HepG2 (cell line): Measurements from ENCODE around the gene SLC22A23. TPM values are rescaled to one million over a fixed set of nuclear protein-coding genes. Genes with fewer than 3 reads are reported as not detected.

ENCODE experiments used
- ETV5 ChIP-seq: IDR thresholded peaks from 2 replicates; pipeline ENCODE4 v1.6.1; 2018; ENCODE audit warnings: missing biosample characterization, missing genetic modification reagents, inconsistent platforms, borderline replicate concordance
- HOXA5 ChIP-seq: sonication (generic); formaldehyde crosslinking; IDR thresholded peaks from 2 replicates; pipeline ENCODE4 v1.4.0; 2020; ENCODE audit warnings: missing genetic modification reagents
- MBD4 ChIP-seq: IDR thresholded peaks from 2 replicates; pipeline ENCODE4 v1.6.1; 2012; ENCODE audit warnings: low read length, inconsistent platforms, borderline replicate concordance
- TAF15 ChIP-seq: fragments of 200-400 bp; formaldehyde crosslinking; IDR thresholded peaks from one replicate; pipeline ENCODE4 v1.6.1; 2018; ENCODE audit warnings: mild to moderate bottlenecking, low read depth, low read length; ENCODE audit not compliant: poor library complexity, severe bottlenecking
- ZBTB38 ChIP-seq: sonication (generic); formaldehyde crosslinking; IDR thresholded peaks from 2 replicates; pipeline ENCODE4 v1.5.1; 2020; ENCODE audit warnings: mild to moderate bottlenecking, missing genetic modification reagents
- ZBTB43 ChIP-seq: sonication (generic); formaldehyde crosslinking; conservative IDR thresholded peaks from 2 replicates; pipeline ENCODE4 v1.4.0; 2020; ENCODE audit warnings: missing genetic modification reagents
- ZNF225 ChIP-seq: sonication (generic); formaldehyde crosslinking; IDR thresholded peaks from 2 replicates; pipeline ENCODE4 v1.4.0; 2020; ENCODE audit warnings: mild to moderate bottlenecking, missing genetic modification reagents
- ZNF563 ChIP-seq: sonication (generic); formaldehyde crosslinking; IDR thresholded peaks from 2 replicates; pipeline ENCODE4 v1.8.0; 2022; ENCODE audit warnings: mild to moderate bottlenecking, moderate library complexity, missing genetic modification reagents
- ZNF616 ChIP-seq: sonication (generic); formaldehyde crosslinking; IDR thresholded peaks from 2 replicates; pipeline ENCODE4 v1.5.0; 2020; ENCODE audit warnings: low read depth, mild to moderate bottlenecking, missing genetic modification reagents
- ZNF704 ChIP-seq: sonication (generic); formaldehyde crosslinking; IDR thresholded peaks from 2 replicates; pipeline ENCODE4 v1.8.1; 2023; ENCODE audit warnings: mild to moderate bottlenecking, inconsistent platforms, moderate library complexity, missing genetic modification reagents, borderline replicate concordance
- ZNF780A ChIP-seq: sonication (generic); formaldehyde crosslinking; IDR thresholded peaks from 2 replicates; pipeline ENCODE4 v1.8.0; 2022; ENCODE audit warnings: mild to moderate bottlenecking, missing genetic modification reagents, moderate library complexity
- polyA plus RNA-seq, 8 experiments: library from polyadenylated mRNA; depleted of rRNA in 3 of 8; stranded (reverse) in 7 of 8; unstranded in 1 of 8; fragments of >200 nt; fragmentation: Illumina TruSeq in 4 of 8; extraction: Trizol in 4 of 8; gene quantifications; 2 replicates each; pipeline versions ENCODE4 v1.2.1 to v1.2.3, GENCODE V29; 2011 to 2016; ENCODE audit warnings: low read depth in 4 of 8, missing spikeins in 1 of 8, mixed read lengths in 1 of 8; ENCODE audit not compliant: insufficient read depth in 1 of 8
- total RNA-seq, 5 experiments: library from RNA; depleted of rRNA; stranded (reverse); fragments of >200 nt; fragmentation: Illumina TruSeq; extraction: Trizol; gene quantifications; 2 replicates each; pipeline ENCODE4 v1.2.3, GENCODE V29; 2016; ENCODE audit warnings: low read depth in 1 of 5
- TF ChIP-seq, protein P1 (sequence below), 2 experiments: sonication (generic) in 1 of 2; formaldehyde crosslinking in 1 of 2; IDR thresholded peaks; 2 replicates each; pipeline versions ENCODE4 v1.4.0 to v1.6.1; 2016 to 2020; ENCODE audit warnings: borderline replicate concordance in 1 of 2, low read depth in 1 of 2, mild to moderate bottlenecking in 1 of 2, missing genetic modification reagents in 1 of 2
- TF ChIP-seq, protein P2 (sequence below): sonication (generic); formaldehyde crosslinking; IDR thresholded peaks from 2 replicates; pipeline ENCODE4 v1.5.0; 2020; ENCODE audit warnings: mild to moderate bottlenecking, missing genetic modification reagents
- TF ChIP-seq, protein P3 (sequence below): sonication (generic); formaldehyde crosslinking; IDR thresholded peaks from 2 replicates; pipeline ENCODE4 v1.4.0; 2020; ENCODE audit warnings: missing genetic modification reagents, mild to moderate bottlenecking, borderline replicate concordance

SLC22A23 gene
- total and polyA plus RNA-seq, 2 of the 13 experiments (the other 11 are each of a cell fraction or from before 2014, with no cell fraction given), result 11.8 to 17.5 TPM

GRCh38 chr6:3398755-3399696, 57.8 kb downstream of the SLC22A23 start (continued):
- TF ChIP-seq, protein P1, sequence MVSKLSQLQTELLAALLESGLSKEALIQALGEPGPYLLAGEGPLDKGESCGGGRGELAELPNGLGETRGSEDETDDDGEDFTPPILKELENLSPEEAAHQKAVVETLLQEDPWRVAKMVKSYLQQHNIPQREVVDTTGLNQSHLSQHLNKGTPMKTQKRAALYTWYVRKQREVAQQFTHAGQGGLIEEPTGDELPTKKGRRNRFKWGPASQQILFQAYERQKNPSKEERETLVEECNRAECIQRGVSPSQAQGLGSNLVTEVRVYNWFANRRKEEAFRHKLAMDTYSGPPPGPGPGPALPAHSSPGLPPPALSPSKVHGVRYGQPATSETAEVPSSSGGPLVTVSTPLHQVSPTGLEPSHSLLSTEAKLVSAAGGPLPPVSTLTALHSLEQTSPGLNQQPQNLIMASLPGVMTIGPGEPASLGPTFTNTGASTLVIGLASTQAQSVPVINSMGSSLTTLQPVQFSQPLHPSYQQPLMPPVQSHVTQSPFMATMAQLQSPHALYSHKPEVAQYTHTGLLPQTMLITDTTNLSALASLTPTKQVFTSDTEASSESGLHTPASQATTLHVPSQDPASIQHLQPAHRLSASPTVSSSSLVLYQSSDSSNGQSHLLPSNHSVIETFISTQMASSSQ (IDR thresholded peaks at IDR 0.05; ENCODE audit: low read depth), result peak; percentile 91
- TF ChIP-seq, protein P1 (CRISPR knock-in tag; IDR thresholded peaks at IDR 0.05; ENCODE audit: borderline replicate concordance), result peak; percentile 90; the same call in 1 of the 2 replicates
- TF ChIP-seq ZNF563 (CRISPR knock-in tag) (no peak), ZBTB43 (CRISPR knock-in tag) (no peak), ZNF704 (CRISPR knock-in tag) (no peak), MBD4 (no peak), HOXA5 (CRISPR knock-in tag) (no peak), ETV5 (CRISPR knock-in tag) (peak; percentile 58; the same call in 1 of the 2 replicates), ZNF225 (CRISPR knock-in tag) (0 out of 2 replicates have a peak, but pooled peaks have one; percentile 53), ZNF780A (no peak), TAF15 (no peak), ZBTB38 (CRISPR knock-in tag) (peak; percentile 85), ZNF616 (no peak)
- TF ChIP-seq, protein P2, sequence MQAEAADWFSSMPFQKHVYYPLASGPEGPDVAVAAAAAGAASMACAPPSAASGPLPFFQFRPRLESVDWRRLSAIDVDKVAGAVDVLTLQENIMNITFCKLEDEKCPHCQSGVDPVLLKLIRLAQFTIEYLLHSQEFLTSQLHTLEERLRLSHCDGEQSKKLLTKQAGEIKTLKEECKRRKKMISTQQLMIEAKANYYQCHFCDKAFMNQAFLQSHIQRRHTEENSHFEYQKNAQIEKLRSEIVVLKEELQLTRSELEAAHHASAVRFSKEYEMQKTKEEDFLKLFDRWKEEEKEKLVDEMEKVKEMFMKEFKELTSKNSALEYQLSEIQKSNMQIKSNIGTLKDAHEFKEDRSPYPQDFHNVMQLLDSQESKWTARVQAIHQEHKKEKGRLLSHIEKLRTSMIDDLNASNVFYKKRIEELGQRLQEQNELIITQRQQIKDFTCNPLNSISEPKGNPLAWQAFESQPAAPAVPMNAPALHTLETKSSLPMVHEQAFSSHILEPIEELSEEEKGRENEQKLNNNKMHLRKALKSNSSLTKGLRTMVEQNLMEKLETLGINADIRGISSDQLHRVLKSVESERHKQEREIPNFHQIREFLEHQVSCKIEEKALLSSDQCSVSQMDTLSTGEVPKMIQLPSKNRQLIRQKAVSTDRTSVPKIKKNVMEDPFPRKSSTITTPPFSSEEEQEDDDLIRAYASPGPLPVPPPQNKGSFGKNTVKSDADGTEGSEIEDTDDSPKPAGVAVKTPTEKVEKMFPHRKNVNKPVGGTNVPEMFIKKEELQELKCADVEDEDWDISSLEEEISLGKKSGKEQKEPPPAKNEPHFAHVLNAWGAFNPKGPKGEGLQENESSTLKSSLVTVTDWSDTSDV (CRISPR knock-in tag), result no peak
- TF ChIP-seq, protein P3, sequence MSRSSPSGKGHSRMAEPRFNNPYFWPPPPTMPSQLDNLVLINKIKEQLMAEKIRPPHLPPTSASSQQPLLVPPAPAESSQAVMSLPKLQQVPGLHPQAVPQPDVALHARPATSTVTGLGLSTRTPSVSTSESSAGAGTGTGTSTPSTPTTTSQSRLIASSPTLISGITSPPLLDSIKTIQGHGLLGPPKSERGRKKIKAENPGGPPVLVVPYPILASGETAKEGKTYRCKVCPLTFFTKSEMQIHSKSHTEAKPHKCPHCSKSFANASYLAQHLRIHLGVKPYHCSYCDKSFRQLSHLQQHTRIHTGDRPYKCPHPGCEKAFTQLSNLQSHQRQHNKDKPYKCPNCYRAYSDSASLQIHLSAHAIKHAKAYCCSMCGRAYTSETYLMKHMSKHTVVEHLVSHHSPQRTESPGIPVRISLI (CRISPR knock-in tag), result no peak
